GM23338 (cell line): ENCODE results near the gene HKDC1. TPM values are rescaled to one million over a fixed set of nuclear protein-coding genes. Genes with fewer than 3 reads are reported as not detected.
A peak's percentile ranks its signal among the peaks of the same experiment; 100 is the strongest.

Source experiments
- ATAC-seq: fragments of 200-7000 bp; cut with Tn5 transposase; 3 replicates; pipeline ENCODE4 v1.9.1; 2020
- DNase-seq: peaks from one replicate; pipeline ENCODE4 v3.0.0-alpha.2; 2015; ENCODE audit warnings: low spot score
- H2AFZ ChIP-seq: fragments of 200-600 bp; sonication (generic); 2 replicates; pipeline ENCODE4 v1.8.0; 2016; ENCODE audit warnings: antibody characterized with exemption, mild to moderate bottlenecking, moderate library complexity
- H3F3A ChIP-seq: fragments of 200-600 bp; sonication (generic); replicated peaks from 2 replicates; pipeline ENCODE4 v1.8.0; 2017; ENCODE audit warnings: antibody characterized with exemption, mixed run types, low read depth
- H3K27ac ChIP-seq: fragments of 200-600 bp; sonication (generic); 2 replicates; pipeline ENCODE4 v1.6.1; 2016; ENCODE audit warnings: low read depth
- H3K27me3 ChIP-seq: fragments of 200-600 bp; sonication (generic); 2 replicates; pipeline ENCODE4 v1.8.0; 2016; ENCODE audit warnings: mild to moderate bottlenecking, mixed run types, moderate library complexity; ENCODE audit not compliant: insufficient read depth
- H3K36me3 ChIP-seq: fragments of 200-600 bp; sonication (generic); 2 replicates; pipeline ENCODE4 v1.8.0; 2016; ENCODE audit warnings: mild to moderate bottlenecking; ENCODE audit not compliant: insufficient read depth
- H3K4me1 ChIP-seq: fragments of 200-600 bp; sonication (generic); 2 replicates; pipeline ENCODE4 v1.8.0; 2016; ENCODE audit warnings: mild to moderate bottlenecking, moderate library complexity; ENCODE audit not compliant: insufficient read depth
- H3K4me2 ChIP-seq: fragments of 200-600 bp; sonication (generic); 2 replicates; pipeline ENCODE4 v1.7.1; 2017; ENCODE audit warnings: mixed run types
- H3K4me3 ChIP-seq: fragments of 200-600 bp; sonication (generic); 2 replicates; pipeline ENCODE4 v1.6.1; 2016; ENCODE audit warnings: mixed run types
- H3K79me2 ChIP-seq: fragments of 200-600 bp; sonication (generic); replicated peaks from 2 replicates; pipeline ENCODE4 v1.8.0; 2017; ENCODE audit warnings: mild to moderate bottlenecking; ENCODE audit not compliant: insufficient read depth
- H3K9me2 ChIP-seq: fragments of 200-600 bp; sonication (generic); 2 replicates; pipeline ENCODE4 v1.8.0; 2017; ENCODE audit not compliant: insufficient read depth
- H4K20me1 ChIP-seq: fragments of 200-600 bp; sonication (generic); replicated peaks from 2 replicates; pipeline ENCODE4 v1.8.0; 2017; ENCODE audit warnings: mild to moderate bottlenecking; ENCODE audit not compliant: insufficient read depth
- H3K27ac Mint-ChIP-seq: 2 replicates; pipeline ENCODE4 v1.8.0; 2020; ENCODE audit warnings: inconsistent platforms, mild to moderate bottlenecking, moderate library complexity, mixed read lengths
- H3K27me3 Mint-ChIP-seq: 3 replicates; pipeline ENCODE4 v1.8.0; 2022; ENCODE audit warnings: low read depth, mild to moderate bottlenecking, moderate library complexity, mixed read lengths, inconsistent platforms; ENCODE audit not compliant: insufficient read depth, poor library complexity
- H3K36me3 Mint-ChIP-seq: 3 replicates; pipeline ENCODE4 v1.8.0; 2021; ENCODE audit warnings: low read depth, mild to moderate bottlenecking, inconsistent platforms, moderate library complexity, mixed read lengths
- H3K4me1 Mint-ChIP-seq: 3 replicates; pipeline ENCODE4 v1.8.0; 2020; ENCODE audit warnings: mild to moderate bottlenecking, inconsistent platforms, mixed read lengths
- H3K4me3 Mint-ChIP-seq: 3 replicates; pipeline ENCODE4 v1.8.0; 2021; ENCODE audit warnings: moderate library complexity, mild to moderate bottlenecking, inconsistent platforms, mixed read lengths
- H3K9me3 Mint-ChIP-seq: 3 replicates; pipeline ENCODE4 v1.8.0; 2020; ENCODE audit warnings: moderate library complexity, mild to moderate bottlenecking, inconsistent platforms, mixed read lengths
- CREB1 ChIP-seq: fragments of 250-450 bp; sonication (Bioruptor Pico); IDR thresholded peaks from 2 replicates; pipeline ENCODE4 v1.5.0; 2020; ENCODE audit warnings: low read depth, mild to moderate bottlenecking, moderate library complexity
- EZH2phosphoT487 ChIP-seq: fragments of 200-600 bp; sonication (generic); IDR thresholded peaks from one replicate; pipeline ENCODE4 v1.8.1; 2018; ENCODE audit warnings: antibody characterized with exemption; ENCODE audit not compliant: unreplicated experiment
- ZNF114 ChIP-seq: fragments of 250-450 bp; sonication (Bioruptor Pico); IDR thresholded peaks from 2 replicates; pipeline ENCODE4 v1.5.0; 2020; ENCODE audit warnings: mild to moderate bottlenecking, moderate library complexity
- ZNF331 ChIP-seq: fragments of 250-450 bp; sonication (Bioruptor Pico); IDR thresholded peaks from 2 replicates; pipeline ENCODE4 v1.5.0; 2020; ENCODE audit warnings: low read depth, mild to moderate bottlenecking, moderate library complexity
- polyA plus RNA-seq: library from polyadenylated mRNA; unstranded; fragments of >200 nt; fragmentation: Nextera tagmentation; extraction: Ambion mirVana; gene quantifications from 2 replicates; pipeline ENCODE4 v1.2.1, GENCODE V29; 2016
- total RNA-seq: library from RNA; depleted of rRNA; stranded (reverse); fragments of >200 nt; shearing (Covaris generic); gene quantifications from 2 replicates; pipeline ENCODE4 v1.2.3, GENCODE V29; 2014
- TF ChIP-seq, protein P1 (sequence below): IDR thresholded peaks from 2 replicates; pipeline ENCODE4 v1.6.1; 2016; ENCODE audit warnings: antibody characterized with exemption
- TF ChIP-seq, protein P2 (sequence below): IDR thresholded peaks from one replicate; pipeline ENCODE4 v1.6.1; 2018; ENCODE audit warnings: antibody characterized with exemption; ENCODE audit not compliant: unreplicated experiment
- TF ChIP-seq, protein P3 (sequence below), 2 experiments: fragments of 200-600 bp in 1 of 2; sonication (generic) in 1 of 2; conservative IDR thresholded peaks; 2 replicates each; pipeline versions ENCODE4 v1.5.1 to v1.6.1; 2016 to 2017; ENCODE audit warnings: antibody characterized with exemption in 2 of 2, low read depth in 2 of 2, mild to moderate bottlenecking in 2 of 2, moderate library complexity in 1 of 2
- TF ChIP-seq, protein P4 (sequence below): fragments of 250-450 bp; sonication (Bioruptor Pico); IDR thresholded peaks from 2 replicates; pipeline ENCODE4 v1.5.0; 2020; ENCODE audit warnings: mild to moderate bottlenecking, moderate library complexity

Gene HKDC1
- total and polyA plus RNA-seq, 2 experiments from 2014 or later, result 0.03 TPM; not detected in 1

DNA sequence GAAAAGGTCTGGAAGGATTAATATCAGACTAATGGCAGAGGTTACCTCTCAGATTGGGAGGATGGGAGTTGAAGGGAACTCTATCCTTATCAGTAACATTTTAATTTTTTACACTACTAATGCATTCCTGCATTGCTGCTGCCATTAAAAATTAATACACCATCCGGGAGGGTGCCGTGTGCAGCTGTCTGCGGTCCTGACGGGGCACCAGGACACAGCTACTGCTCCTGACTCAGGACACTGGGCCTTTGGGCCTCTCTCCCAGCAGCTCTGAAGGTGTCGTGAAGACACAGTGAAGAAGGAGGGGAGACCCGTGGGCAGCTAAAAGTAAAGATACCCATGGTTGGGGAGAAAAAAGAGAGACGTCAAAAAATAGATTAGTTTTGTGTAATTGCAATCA lies 34.7 kb downstream of the HKDC1 start:
- ATAC-seq (no peak), DNase-seq (no peak)
- H3F3A ChIP-seq, result no peaks in the 10 kb centered on the region
- Mint-ChIP-seq H3K9me3 (no peaks in the 10 kb centered on the region), H3K27ac (no peak overlapping the region), H3K4me1 (no peaks in the 10 kb centered on the region), H3K27me3 (peaks cover 4% of the 10 kb centered on the region), H3K36me3 (no peaks in the 10 kb centered on the region), H3K4me3 (no peak overlapping the region)
- H3K4me3 ChIP-seq, result no peak overlapping the region
- H3K27me3 ChIP-seq, result no peaks in the 10 kb centered on the region
- H4K20me1 ChIP-seq, result no peaks in the 10 kb centered on the region
- H2AFZ ChIP-seq, result peak overlapping the region; percentile 78; the same call in 1 of the 2 replicates
- H3K79me2 ChIP-seq, result no peaks in the 10 kb centered on the region
- no peak for TF ChIP-seq ZNF114 (CRISPR knock-in tag)
- H3K4me1 ChIP-seq, result no peaks in the 10 kb centered on the region
- H3K9me2 ChIP-seq, result peaks cover 7% of the 10 kb centered on the region; the same call in 1 of the 2 replicates
- H3K4me2 ChIP-seq, result no peak overlapping the region
- no peaks in the 10 kb centered on the region for H3K36me3 ChIP-seq
- H3K27ac ChIP-seq, result no peak overlapping the region

DNA sequence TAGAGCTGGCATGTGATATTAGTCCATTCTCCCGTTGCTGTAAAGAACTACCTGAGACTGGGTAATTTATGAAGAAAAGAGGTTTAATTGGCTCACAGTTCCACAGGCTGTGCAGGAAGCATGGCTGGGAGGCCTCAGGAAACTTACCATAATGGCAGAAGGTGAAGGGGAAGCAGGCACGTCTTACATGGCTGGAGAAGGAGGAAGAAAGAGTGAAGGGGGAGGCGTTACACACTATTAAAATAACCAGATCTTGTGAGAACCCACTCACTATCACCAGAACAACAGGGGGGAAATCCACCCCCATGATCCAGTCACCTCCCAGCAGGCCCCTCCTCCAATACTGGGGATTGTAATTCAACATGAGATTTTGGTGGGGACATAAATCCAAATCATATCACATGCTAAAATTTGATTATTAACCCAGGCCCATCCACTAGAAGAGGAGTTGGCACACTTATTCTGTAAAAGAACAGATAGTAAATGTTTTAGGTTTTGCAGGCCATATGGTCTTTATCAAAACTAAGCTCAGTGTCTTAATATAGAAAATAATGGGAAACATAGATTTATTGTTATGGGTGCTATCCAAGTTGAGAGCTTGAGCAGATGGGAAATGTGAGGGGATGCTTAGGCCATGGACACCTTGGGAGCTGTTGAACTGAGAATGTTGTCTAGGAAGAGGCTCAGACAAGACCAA lies 39.6 kb downstream of the HKDC1 start:
- Histone ChIP-seq H3K9me2 (peaks cover 7% of the 10 kb centered on the region; the same call in 1 of the 2 replicates), H3K4me2 (no peak overlapping the region), H4K20me1 (no peaks in the 10 kb centered on the region), H3K79me2 (no peaks in the 10 kb centered on the region), H3K27ac (no peak overlapping the region), H3F3A (no peaks in the 10 kb centered on the region), H3K27me3 (no peaks in the 10 kb centered on the region), H2AFZ (no peak overlapping the region), H3K36me3 (no peaks in the 10 kb centered on the region), H3K4me1 (no peaks in the 10 kb centered on the region), H3K4me3 (no peak overlapping the region)
- Mint-ChIP-seq H3K4me3 (no peak overlapping the region), H3K36me3 (no peaks in the 10 kb centered on the region), H3K27me3 (peaks cover 5% of the 10 kb centered on the region), H3K4me1 (no peaks in the 10 kb centered on the region), H3K9me3 (no peaks in the 10 kb centered on the region), H3K27ac (no peak overlapping the region)
- DNase-seq (no peak), ATAC-seq (no peak)
- TF ChIP-seq, protein P1, sequence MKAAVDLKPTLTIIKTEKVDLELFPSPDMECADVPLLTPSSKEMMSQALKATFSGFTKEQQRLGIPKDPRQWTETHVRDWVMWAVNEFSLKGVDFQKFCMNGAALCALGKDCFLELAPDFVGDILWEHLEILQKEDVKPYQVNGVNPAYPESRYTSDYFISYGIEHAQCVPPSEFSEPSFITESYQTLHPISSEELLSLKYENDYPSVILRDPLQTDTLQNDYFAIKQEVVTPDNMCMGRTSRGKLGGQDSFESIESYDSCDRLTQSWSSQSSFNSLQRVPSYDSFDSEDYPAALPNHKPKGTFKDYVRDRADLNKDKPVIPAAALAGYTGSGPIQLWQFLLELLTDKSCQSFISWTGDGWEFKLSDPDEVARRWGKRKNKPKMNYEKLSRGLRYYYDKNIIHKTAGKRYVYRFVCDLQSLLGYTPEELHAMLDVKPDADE, result no peak
- TF ChIP-seq CREB1 (CRISPR knock-in tag) (no peak), ZNF331 (CRISPR knock-in tag) (no peak), EZH2phosphoT487 (no peak), ZNF114 (CRISPR knock-in tag) (no peak)
- TF ChIP-seq, protein P2, sequence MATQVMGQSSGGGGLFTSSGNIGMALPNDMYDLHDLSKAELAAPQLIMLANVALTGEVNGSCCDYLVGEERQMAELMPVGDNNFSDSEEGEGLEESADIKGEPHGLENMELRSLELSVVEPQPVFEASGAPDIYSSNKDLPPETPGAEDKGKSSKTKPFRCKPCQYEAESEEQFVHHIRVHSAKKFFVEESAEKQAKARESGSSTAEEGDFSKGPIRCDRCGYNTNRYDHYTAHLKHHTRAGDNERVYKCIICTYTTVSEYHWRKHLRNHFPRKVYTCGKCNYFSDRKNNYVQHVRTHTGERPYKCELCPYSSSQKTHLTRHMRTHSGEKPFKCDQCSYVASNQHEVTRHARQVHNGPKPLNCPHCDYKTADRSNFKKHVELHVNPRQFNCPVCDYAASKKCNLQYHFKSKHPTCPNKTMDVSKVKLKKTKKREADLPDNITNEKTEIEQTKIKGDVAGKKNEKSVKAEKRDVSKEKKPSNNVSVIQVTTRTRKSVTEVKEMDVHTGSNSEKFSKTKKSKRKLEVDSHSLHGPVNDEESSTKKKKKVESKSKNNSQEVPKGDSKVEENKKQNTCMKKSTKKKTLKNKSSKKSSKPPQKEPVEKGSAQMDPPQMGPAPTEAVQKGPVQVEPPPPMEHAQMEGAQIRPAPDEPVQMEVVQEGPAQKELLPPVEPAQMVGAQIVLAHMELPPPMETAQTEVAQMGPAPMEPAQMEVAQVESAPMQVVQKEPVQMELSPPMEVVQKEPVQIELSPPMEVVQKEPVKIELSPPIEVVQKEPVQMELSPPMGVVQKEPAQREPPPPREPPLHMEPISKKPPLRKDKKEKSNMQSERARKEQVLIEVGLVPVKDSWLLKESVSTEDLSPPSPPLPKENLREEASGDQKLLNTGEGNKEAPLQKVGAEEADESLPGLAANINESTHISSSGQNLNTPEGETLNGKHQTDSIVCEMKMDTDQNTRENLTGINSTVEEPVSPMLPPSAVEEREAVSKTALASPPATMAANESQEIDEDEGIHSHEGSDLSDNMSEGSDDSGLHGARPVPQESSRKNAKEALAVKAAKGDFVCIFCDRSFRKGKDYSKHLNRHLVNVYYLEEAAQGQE, result no peak
- TF ChIP-seq, protein P3, sequence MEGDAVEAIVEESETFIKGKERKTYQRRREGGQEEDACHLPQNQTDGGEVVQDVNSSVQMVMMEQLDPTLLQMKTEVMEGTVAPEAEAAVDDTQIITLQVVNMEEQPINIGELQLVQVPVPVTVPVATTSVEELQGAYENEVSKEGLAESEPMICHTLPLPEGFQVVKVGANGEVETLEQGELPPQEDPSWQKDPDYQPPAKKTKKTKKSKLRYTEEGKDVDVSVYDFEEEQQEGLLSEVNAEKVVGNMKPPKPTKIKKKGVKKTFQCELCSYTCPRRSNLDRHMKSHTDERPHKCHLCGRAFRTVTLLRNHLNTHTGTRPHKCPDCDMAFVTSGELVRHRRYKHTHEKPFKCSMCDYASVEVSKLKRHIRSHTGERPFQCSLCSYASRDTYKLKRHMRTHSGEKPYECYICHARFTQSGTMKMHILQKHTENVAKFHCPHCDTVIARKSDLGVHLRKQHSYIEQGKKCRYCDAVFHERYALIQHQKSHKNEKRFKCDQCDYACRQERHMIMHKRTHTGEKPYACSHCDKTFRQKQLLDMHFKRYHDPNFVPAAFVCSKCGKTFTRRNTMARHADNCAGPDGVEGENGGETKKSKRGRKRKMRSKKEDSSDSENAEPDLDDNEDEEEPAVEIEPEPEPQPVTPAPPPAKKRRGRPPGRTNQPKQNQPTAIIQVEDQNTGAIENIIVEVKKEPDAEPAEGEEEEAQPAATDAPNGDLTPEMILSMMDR (conservative IDR thresholded peaks at IDR 0.05; ENCODE audit: low read depth in 2 of 2), result no peak
- TF ChIP-seq, protein P4, sequence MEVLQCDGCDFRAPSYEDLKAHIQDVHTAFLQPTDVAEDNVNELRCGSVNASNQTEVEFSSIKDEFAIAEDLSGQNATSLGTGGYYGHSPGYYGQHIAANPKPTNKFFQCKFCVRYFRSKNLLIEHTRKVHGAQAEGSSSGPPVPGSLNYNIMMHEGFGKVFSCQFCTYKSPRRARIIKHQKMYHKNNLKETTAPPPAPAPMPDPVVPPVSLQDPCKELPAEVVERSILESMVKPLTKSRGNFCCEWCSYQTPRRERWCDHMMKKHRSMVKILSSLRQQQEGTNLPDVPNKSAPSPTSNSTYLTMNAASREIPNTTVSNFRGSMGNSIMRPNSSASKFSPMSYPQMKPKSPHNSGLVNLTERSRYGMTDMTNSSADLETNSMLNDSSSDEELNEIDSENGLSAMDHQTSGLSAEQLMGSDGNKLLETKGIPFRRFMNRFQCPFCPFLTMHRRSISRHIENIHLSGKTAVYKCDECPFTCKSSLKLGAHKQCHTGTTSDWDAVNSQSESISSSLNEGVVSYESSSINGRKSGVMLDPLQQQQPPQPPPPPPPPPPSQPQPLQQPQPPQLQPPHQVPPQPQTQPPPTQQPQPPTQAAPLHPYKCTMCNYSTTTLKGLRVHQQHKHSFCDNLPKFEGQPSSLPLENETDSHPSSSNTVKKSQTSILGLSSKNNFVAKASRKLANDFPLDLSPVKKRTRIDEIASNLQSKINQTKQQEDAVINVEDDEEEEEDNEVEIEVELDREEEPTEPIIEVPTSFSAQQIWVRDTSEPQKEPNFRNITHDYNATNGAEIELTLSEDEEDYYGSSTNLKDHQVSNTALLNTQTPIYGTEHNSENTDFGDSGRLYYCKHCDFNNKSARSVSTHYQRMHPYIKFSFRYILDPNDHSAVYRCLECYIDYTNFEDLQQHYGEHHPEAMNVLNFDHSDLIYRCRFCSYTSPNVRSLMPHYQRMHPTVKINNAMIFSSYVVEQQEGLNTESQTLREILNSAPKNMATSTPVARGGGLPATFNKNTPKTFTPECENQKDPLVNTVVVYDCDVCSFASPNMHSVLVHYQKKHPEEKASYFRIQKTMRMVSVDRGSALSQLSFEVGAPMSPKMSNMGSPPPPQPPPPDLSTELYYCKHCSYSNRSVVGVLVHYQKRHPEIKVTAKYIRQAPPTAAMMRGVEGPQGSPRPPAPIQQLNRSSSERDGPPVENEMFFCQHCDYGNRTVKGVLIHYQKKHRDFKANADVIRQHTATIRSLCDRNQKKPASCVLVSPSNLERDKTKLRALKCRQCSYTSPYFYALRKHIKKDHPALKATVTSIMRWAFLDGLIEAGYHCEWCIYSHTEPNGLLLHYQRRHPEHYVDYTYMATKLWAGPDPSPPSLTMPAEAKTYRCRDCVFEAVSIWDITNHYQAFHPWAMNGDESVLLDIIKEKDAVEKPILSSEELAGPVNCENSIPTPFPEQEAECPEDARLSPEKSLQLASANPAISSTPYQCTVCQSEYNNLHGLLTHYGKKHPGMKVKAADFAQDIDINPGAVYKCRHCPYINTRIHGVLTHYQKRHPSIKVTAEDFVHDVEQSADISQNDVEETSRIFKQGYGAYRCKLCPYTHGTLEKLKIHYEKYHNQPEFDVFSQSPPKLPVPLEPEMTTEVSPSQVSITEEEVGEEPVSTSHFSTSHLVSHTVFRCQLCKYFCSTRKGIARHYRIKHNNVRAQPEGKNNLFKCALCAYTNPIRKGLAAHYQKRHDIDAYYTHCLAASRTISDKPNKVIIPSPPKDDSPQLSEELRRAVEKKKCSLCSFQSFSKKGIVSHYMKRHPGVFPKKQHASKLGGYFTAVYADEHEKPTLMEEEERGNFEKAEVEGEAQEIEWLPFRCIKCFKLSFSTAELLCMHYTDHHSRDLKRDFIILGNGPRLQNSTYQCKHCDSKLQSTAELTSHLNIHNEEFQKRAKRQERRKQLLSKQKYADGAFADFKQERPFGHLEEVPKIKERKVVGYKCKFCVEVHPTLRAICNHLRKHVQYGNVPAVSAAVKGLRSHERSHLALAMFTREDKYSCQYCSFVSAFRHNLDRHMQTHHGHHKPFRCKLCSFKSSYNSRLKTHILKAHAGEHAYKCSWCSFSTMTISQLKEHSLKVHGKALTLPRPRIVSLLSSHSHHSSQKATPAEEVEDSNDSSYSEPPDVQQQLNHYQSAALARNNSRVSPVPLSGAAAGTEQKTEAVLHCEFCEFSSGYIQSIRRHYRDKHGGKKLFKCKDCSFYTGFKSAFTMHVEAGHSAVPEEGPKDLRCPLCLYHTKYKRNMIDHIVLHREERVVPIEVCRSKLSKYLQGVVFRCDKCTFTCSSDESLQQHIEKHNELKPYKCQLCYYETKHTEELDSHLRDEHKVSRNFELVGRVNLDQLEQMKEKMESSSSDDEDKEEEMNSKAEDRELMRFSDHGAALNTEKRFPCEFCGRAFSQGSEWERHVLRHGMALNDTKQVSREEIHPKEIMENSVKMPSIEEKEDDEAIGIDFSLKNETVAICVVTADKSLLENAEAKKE, result no peak
